HG03025 (cell line): ENCODE results near the gene LRRC10B.

Experiments used
- ATAC-seq: cut with Tn5 transposase; IDR thresholded peaks from one replicate; pipeline ENCODE4 v1.9.1; 2021; ENCODE audit warnings: mild to moderate bottlenecking, moderate library complexity; ENCODE audit not compliant: unreplicated experiment, low FRiP score

The LRRC10B gene

GRCh38 chr11:61543606-61544306 is 35.2 kb downstream of the LRRC10B start:
- no peak for ATAC-seq

- ATAC-seq: no peak
These were observed 35.9 kb downstream of the LRRC10B start for GRCh38 chr11:61544466-61544865.

GRCh38 chr11:61545341-61545740 is 36.8 kb downstream of the LRRC10B start:
- no peak for ATAC-seq

- ATAC-seq: no peak
These were observed 37.4 kb downstream of the LRRC10B start for GRCh38 chr11:61545921-61546320.

GRCh38 chr11:61546663-61547062 is 38.1 kb downstream of the LRRC10B start:
- no peak for ATAC-seq

GRCh38 chr11:61547246-61547645 is 38.7 kb downstream of the LRRC10B start:
- no peak for ATAC-seq

GRCh38 chr11:61549177-61549576 is 40.6 kb downstream of the LRRC10B start:
- ATAC-seq: no peak

- no peak for ATAC-seq
These were observed 41.4 kb downstream of the LRRC10B start for GRCh38 chr11:61549662-61550568.

GRCh38 chr11:61550665-61551227 is 42.2 kb downstream of the LRRC10B start:
- ATAC-seq: no peak

GRCh38 chr11:61551634-61552033 is 43.1 kb downstream of the LRRC10B start:
- ATAC-seq: no peak

- no peak for ATAC-seq
These were observed 43.6 kb downstream of the LRRC10B start for GRCh38 chr11:61552108-61552635.

GRCh38 chr11:61553373-61554171 is 45.0 kb downstream of the LRRC10B start:
- no peak for ATAC-seq

GRCh38 chr11:61554172-61554988 is 45.8 kb downstream of the LRRC10B start:
- ATAC-seq: no peak

GRCh38 chr11:61555051-61555969 is 46.8 kb downstream of the LRRC10B start:
- no peak for ATAC-seq

GRCh38 chr11:61555978-61556377 is 47.4 kb downstream of the LRRC10B start:
- ATAC-seq: no peak

- ATAC-seq: no peak
These were observed 48.1 kb downstream of the LRRC10B start for GRCh38 chr11:61556621-61557020.
